DMS114 treated with DMSO at 0.1 percent for 48 hours (cell line): ENCODE measurements around the gene NLRP13.

Experiments used
- DNase-seq: peaks from one replicate; lab custom pipeline; 2025; ENCODE audit not compliant: unreplicated experiment; lab: John Stamatoyannopoulos, UW

Gene NLRP13

DNA sequence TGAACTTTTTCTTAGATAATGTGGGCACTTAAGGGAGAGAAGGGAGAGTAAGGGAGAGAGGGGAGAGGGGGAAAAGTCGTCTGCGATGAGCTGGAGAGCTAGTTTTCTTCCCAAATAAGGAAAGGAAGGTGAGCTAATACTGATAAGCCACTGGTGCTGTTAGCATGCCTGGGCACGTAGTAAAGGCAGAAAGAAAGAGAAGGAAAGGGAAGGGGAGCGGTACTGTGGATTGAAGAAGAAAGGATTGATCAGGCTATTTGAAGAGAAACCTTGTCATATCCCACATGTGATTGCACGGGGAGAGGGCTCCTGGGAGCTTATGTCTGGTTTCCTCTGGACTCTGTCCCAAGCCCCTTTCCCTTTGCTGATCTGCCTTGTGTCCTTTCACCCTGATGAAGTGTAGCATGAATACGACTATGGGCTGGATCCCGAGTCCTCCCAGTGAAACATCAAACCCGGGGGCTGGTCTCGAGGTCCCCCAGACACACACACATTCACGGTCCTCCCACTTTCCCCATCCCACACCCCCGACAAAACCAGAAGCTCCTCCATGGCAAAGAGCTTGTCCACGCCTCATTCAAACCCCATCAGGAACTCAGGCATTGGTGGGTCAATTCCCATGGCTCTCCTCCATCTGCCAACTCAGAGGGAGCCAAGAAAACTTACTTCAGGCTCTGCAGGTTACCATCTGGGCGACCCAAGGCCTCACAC is 30.6 kb downstream of the NLRP13 start:
- no peak for DNase-seq

DNA sequence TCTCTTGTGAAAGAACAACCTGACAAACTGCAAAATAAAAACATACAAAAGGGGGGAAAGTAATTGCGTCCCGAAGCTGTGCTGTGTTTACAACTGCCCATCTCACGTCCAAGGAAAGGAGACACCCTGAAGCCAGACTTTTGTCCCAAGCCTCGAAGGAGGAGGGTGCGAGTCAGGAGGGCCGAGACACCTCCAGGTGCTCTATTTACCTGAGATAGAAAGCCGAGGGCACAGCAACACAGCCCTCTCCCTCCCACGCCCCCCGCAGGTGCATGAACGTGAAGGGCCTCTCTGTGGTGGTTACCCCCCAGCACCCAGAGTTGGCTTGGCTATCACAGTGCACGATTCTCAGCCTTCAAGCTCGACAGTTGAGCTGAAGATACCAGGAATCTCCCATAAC is 33.2 kb downstream of the NLRP13 start:
- DNase-seq: no peak

DNA sequence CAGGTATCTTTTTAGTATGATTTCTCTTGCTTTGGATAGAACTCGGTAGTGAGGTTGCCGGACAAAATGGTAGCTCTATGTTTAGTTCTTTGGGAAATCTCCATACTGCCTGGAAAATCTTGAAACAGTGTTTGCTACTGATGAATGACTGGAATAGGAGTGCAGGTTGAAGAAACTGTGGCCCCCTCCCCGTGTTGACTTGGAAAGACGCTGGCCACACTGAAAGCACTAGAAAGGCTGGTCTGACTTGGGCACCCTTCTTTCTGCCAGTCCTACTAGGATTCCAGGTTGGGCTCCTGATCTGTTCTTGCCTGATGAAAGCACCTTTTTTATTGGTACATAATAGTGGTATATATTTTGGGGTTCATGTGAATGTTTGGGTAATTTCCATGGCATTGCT is 49.5 kb downstream of the NLRP13 start:
- DNase-seq: no peak

DNA sequence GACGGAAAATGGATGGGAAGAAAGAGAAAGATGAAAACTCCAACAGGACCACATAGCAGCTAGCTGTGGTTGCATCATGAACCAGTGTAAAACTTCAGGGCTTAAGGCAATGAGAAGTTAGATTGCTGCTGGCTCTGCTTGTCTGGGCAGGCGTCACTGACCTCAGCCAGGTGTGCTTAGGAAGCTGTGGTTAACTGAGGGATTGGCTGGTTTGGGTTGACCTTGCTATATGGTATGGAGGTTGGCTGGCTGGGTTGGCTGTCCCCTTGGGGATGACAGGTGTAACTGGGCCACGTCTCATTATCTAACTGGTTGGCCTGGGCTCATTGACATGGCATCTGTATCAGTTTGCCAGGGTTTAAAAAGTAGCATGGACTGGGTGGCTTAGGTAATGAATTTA is 54.9 kb downstream of the NLRP13 start:
- DNase-seq: no peak

DNA sequence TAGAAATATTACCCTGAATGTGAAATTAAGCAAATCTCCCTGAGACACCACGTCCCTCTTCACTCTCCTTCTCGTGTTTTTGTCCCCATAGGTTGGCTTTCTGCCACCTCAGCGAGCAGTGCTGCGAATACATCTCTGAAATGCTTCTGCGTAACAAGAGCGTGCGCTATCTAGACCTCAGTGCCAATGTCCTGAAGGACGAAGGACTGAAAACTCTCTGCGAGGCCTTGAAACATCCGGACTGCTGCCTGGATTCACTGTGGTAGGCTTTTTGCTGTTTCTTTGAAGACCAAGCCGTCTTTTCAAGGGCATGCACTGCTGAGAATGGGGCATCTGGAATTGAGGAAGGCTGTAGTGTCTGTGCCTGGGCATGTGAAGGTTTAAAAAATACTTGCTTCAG is 61.4 kb downstream of the NLRP13 start:
- DNase-seq: no peak

DNA sequence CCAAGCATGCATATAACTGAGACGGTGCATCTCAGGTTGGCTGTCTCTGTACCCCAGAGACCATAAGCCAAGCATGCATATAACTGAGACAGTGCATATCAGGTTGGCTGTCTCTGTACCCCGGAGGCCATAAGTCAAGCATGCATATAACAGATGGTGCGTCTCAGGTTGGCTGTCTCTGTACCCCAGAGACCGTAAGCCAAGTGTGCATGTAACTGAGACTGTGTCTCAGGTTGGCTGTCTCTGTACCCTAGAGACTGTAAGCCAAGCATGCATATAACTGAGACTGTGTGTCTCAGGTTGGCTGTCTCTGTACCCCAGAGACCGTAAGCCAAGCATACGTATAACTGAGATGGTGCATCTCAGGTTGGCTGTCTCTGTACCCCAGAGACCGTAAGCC is 65.0 kb downstream of the NLRP13 start:
- no peak for DNase-seq

DNA sequence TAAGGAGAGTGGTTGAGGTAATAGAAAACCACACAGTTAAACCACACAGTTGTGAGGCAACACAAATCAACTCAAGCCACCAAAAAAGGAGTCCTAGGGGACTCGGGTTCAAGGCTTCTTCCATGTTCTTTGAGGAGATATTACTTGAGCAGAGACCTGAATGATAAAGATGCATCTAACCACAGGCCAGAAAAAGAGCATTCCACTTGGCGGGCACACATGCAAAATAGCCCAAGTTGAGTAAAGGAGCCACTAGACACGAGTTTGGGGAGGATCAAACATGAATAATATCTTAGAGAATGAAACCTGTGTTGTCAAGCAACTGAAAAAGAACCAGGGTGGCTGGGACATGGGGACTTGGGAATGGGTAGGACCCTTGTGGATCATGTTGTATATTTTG is 65.6 kb downstream of the NLRP13 start:
- DNase-seq: no peak

DNA sequence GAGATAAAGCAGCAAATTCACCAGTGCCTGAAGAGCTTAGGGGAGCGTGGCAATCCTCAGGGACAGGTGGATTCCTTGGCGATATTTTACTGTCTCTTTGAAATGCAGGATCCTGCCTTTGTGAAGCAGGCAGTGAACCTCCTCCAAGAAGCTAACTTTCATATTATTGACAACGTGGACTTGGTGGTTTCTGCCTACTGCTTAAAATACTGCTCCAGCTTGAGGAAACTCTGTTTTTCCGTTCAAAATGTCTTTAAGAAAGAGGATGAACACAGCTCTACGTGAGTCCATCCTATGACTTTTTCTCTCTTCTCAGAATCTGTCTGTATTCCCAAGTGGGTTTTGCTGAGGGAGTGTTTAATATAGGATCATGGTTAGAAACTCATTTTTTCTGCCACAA is 73.2 kb downstream of the NLRP13 start:
- DNase-seq: no peak

DNA sequence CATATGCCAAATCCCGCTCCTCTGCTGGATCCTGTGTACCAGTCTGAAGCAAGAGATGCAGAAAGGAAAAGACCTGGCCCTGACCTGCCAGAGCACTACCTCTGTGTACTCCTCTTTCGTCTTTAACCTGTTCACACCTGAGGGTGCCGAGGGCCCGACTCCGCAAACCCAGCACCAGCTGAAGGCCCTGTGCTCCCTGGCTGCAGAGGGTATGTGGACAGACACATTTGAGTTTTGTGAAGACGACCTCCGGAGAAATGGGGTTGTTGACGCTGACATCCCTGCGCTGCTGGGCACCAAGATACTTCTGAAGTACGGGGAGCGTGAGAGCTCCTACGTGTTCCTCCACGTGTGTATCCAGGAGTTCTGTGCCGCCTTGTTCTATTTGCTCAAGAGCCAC is 73.7 kb downstream of the NLRP13 start:
- no peak for DNase-seq

DNA sequence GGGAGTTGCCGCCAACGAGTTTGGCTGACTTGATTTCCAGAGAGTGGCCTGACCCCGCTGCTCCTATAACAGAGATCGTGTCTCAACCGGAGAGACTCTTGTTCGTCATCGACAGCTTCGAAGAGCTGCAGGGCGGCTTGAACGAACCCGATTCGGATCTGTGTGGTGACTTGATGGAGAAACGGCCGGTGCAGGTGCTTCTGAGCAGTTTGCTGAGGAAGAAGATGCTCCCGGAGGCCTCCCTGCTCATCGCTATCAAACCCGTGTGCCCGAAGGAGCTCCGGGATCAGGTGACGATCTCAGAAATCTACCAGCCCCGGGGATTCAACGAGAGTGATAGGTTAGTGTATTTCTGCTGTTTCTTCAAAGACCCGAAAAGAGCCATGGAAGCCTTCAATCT is 74.2 kb downstream of the NLRP13 start:
- no peak for DNase-seq

DNA sequence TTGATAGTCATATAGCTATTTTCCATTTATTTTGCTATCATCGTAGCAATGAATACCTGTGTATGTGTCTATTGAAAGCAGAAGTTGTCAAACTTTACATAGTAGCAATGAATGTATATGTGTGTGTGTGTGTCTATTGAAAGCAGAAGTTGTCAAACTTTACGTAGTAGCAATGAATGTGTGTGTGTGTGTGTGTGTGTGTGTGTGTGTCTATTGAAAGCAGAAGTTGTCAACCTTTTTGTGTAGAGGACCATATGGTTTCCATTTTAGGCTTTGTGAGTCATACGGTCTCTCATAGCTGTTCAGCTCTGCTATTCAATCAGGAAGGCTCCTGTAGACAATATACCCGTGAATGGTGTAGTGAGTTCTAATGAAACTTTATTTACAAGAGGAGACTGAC is 75.0 kb downstream of the NLRP13 start:
- no peak for DNase-seq

DNA sequence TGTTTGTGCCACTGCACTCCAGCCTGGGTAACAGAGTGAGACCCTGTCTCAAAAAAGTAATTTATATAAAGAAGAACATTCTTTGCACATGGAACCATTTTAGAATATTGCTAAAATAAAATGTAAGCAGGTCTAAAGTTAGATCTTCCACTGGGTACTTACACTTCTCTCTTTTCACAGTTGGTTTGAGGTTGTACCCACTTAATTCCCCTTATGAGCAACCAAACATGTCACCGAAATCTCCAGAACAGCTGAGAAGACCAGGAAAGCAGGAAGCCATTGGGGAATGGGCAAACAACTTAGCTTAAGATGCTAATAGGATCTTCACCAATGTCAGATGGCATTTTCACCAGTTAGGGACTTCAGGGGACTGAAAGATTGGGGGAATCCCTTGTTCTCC is 77.0 kb downstream of the NLRP13 start:
- no peak for DNase-seq
